C4-2B (cell line): ENCODE data around the gene HAND1.

ENCODE experiments used
- H3K27ac ChIP-seq: fragments of 450-650 bp; 2 replicates; pipeline ENCODE4 v1.5.1; 2017
- ZFX ChIP-seq: fragments of 450-650 bp; IDR thresholded peaks from 2 replicates; pipeline ENCODE4 v1.6.1; 2017
- TF ChIP-seq, protein P1 (sequence below): fragments of 450-650 bp; conservative IDR thresholded peaks from 2 replicates; pipeline ENCODE4 v1.5.1; 2017; ENCODE audit warnings: mild to moderate bottlenecking

Gene HAND1

DNA sequence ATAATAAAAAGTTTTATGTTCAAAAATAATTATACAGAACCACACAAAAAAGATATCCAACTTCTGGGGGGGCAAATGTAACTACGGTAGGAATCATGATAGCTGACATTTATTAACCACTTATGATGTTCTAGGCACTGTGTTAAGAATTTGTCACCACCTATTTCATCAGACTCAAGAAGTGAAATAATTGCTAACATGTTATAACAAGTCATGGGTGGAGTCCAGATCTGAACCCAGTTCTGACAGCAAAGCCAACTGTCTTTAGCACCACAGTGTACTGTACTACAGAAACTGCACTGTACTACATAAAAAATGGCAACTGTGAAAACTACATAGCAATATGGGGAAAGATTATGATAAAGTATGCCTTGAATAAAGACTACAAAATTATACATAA is 35.2 kb downstream of the HAND1 start:
- H3K27ac ChIP-seq = no peak overlapping the region
- TF ChIP-seq, protein P1, sequence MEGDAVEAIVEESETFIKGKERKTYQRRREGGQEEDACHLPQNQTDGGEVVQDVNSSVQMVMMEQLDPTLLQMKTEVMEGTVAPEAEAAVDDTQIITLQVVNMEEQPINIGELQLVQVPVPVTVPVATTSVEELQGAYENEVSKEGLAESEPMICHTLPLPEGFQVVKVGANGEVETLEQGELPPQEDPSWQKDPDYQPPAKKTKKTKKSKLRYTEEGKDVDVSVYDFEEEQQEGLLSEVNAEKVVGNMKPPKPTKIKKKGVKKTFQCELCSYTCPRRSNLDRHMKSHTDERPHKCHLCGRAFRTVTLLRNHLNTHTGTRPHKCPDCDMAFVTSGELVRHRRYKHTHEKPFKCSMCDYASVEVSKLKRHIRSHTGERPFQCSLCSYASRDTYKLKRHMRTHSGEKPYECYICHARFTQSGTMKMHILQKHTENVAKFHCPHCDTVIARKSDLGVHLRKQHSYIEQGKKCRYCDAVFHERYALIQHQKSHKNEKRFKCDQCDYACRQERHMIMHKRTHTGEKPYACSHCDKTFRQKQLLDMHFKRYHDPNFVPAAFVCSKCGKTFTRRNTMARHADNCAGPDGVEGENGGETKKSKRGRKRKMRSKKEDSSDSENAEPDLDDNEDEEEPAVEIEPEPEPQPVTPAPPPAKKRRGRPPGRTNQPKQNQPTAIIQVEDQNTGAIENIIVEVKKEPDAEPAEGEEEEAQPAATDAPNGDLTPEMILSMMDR = no peak
- TF ChIP-seq ZFX = no peak

DNA sequence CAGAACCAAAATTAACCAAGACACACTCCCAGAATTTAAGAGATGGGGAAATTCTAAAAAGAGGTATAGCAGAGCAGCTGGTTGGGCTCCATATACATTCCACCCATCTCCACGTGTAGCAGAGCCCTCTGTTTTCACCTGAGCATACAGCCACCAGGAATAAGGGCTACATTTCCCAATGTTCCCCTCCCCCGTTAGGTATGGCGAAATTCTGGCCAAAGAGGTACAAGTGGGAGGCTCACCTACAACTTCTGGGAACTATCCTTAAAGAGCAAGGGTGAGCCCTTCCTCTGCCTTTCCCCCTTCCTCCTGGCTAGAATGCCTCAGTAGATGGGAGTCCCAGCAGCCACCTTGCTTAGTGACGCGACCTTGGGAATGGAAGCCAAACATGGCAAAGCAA is 37.5 kb downstream of the HAND1 start:
- no peak overlapping the region for H3K27ac ChIP-seq
- no peak for TF ChIP-seq ZFX
- TF ChIP-seq, protein P1 = no peak

DNA sequence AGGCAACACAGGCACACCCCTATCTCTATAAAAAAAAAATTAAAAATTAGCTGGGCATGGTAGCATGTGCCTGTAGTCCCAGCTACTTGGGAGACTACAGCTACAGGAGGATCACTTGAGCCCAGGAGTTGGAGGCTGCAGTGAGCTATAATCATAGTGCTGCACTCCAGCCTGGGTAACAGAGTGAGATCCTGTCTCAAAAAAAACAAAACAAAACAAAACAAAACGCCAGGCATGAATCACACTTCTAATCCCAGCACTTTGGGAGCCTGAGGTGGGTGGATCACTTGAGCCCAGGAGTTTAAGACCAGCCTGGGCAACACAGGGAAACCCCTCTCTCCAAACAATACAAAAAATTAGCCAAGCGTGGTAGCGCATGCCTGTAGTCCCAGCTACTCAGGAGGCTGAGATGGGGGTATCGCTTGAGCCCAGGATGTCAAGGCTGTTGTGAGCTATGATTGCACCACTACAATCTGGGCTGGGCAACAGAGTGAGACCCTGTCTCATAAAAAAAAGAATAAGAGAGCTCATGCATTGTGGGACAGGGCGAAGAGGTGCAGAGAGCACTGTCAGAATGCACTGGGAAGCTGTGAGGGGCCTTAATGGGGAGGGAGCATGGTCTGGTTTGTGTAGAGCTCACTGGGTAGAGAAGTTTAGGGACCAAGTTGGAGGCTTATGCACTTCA is 40.6 kb downstream of the HAND1 start:
- no peak overlapping the region for H3K27ac ChIP-seq
- no peak for TF ChIP-seq ZFX
- TF ChIP-seq, protein P1 = no peak

DNA sequence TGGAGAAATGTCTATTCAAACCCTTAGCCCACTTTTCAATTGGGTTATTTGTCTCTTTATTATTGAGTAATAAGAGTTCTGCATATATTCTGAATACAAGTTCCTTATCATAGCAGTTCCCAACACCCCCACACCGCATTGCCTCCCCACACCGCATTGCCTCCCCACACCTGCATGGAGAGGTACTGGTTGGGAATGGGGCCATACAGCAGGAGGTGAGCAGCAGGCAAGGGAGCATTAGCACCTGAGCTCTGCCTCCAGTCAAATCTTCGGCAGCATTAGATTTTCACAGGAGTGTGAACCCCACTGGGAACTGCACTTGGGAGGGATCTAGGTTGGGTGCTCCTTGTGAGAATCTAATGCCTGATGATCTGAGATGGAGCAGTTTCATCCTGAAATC is 42.8 kb downstream of the HAND1 start:
- TF ChIP-seq ZFX = no peak
- TF ChIP-seq, protein P1 = no peak
- H3K27ac ChIP-seq = no peak overlapping the region

DNA sequence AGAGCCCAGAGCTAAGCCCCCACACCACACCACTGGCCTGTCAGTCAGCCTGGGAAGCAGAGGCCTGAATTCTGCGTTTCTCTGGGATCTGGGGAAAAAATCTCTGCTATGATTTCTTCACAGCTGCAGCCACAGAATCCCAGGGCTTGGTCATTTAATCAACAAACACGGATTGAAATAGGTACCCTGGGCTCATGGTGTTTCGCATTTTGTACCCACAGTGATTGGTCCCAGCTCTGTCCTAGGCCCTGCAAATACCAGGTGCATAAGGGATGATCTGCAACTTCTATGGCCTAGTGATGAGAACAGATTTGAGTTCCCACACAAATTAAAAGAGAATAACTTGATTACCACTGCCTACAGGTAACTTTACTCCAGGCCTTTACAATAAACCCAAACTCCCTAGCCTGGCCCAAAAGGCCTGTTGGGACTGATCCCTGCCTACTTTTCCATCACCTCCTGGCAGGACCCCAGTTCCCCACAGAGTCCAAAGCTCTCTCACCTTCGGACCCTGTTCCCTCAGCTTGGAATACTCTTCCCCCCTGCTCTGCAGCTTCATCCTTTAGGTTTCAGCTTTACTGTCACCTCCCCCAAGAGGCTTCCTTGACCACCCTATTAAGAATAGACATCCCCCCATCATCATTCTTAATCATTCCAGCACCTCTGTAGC is 46.9 kb downstream of the HAND1 start:
- H3K27ac ChIP-seq = no peak overlapping the region
- TF ChIP-seq, protein P1 = no peak
- TF ChIP-seq ZFX = no peak

DNA sequence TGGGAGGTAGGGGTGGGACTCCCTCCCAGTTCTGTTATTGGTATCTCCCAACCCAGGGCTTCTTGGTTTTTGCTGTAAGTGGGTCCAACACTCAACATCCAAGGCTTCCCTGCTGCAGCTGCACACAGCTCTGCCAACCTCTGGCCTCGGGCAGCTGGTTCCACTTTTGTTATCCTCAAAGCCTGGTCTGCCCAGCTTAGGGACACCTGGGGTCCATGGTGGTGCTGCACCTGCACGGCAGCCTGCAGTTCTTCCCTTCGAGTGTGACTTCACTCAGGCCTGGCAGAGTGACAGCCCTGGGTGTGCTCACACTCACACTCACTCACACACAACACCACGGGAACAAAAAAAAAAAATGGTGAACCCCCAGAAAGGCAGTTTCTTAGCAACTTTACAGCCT is 47.6 kb downstream of the HAND1 start:
- TF ChIP-seq, protein P1 = no peak
- TF ChIP-seq ZFX = no peak
- H3K27ac ChIP-seq = no peak overlapping the region

DNA sequence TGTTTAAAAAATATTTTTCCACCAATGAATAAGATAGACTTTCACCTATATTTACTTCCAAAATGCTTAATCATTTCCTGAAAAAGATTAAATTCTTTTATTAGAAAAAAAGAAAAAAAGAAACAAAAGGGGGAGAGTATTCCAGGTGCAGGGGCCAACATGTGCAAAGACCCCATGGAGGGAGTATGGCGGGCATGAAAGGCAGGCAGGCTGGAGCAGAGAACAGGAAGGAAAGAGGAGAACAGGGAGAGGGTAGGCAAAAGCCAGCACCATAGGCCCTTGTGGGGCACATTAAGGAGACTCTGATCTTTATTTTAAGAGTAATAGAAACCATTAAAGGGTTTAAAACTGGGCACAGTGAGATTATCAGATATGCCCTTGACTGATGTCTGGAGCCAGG is 48.7 kb downstream of the HAND1 start:
- H3K27ac ChIP-seq = no peak overlapping the region
- TF ChIP-seq ZFX = no peak
- TF ChIP-seq, protein P1 = no peak
